Embryonic facial prominence (tissue), 1 donor: ENCODE results near the gene ACAD10.
"Not testable (repeated sequence)": the region's sequence is repeated elsewhere in the genome, so short reads cannot be mapped to it uniquely, and the experiment has no call there.

Source experiments
- DNase-seq: peaks from one replicate; pipeline ENCODE4 v3.0.0-alpha.2; 2016; ENCODE audit errors: extremely low spot score

ACAD10 gene

DNA sequence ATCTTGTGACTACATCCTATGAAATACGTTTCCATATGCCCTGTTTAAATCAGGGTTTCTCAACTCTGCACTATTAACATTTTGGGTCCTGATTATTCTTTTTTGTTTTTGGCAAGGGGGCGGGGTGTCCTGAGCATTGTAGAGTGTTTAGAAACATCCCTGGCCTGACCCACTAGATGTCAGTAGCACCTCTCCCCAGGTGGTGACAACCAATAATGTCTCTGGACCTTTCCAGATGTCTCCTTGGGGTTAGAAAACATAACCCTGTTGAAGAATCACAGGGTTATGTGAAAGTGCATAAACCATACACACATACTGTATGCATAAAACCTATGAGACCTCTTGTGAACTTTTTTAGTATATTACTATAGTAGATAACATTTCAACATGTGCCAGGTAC, 1.4 kb downstream of the ACAD10 start:
- DNase-seq, result no peak

- no peak for DNase-seq
These were observed 2.1 kb downstream of the ACAD10 start for GRCh38 chr12:111687952-111688351.

DNA sequence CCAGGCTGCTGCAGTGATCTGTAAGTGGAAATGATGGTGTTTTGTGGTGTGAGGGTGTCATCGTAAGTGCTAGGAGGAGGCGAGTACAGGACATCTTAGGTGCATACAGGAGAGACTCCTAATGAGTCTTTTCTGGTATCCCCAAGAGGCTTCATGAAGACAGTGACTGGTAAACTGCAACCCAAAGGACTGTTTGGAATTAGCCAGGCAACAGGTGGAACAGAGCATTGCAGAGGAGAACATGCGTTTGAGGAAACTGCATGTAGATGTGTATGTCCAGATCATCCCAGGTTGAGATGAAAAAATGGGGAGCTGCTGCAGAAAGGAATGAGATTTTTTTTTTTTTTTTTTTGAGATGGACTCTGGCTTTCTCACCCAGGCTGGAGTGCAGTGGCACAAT, 5.4 kb downstream of the ACAD10 start:
- DNase-seq, result no peak

DNA sequence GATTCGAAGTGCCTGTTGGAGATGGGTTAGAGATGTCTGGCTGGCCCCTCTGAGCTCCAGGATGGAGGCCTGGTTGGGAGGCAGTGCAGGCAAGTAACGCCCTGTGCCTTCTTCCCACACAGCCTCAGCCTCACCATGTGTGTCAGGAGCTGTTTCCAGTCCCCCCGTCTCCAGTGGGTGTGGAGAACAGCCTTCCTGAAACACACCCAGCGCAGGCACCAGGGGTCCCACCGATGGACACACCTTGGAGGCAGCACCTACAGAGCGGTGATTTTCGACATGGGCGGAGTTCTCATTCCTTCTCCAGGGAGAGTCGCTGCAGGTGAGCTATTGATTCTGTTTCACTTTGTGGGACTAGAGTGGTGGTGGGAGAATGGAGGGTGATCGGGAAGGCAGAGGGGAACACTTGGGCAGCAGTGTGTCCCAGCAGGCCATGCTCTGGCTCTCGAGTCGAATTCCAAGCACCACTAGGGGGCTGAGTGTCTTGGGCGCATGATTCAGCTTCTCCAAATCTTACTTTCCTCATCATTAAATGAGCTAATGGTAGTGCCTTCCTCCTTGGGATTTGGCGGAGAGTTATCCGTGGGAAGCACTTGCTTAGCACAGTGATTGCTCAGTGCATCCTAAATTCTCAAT, 6.8 kb downstream of the ACAD10 start:
- no peak for DNase-seq

DNA sequence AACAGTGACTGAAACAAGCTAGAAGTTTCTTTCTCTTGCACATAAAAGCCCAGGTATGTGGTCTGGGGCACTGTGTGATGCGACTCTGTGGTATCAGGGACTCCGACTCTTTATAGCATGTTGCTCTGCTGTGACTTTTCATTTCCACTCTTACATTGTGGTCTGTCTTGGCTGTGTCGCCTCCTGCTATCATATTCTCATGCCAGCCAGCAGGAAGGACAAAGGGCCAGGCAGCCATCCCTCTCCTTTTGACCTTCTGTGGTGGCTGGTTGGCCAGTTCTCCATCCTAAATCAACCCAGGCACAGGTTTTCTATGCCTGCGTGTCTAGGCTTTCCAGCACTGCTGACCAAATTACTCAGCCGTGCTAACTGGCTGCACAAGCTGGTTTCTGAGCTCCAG, 8.0 kb downstream of the ACAD10 start:
- no peak for DNase-seq

DNA sequence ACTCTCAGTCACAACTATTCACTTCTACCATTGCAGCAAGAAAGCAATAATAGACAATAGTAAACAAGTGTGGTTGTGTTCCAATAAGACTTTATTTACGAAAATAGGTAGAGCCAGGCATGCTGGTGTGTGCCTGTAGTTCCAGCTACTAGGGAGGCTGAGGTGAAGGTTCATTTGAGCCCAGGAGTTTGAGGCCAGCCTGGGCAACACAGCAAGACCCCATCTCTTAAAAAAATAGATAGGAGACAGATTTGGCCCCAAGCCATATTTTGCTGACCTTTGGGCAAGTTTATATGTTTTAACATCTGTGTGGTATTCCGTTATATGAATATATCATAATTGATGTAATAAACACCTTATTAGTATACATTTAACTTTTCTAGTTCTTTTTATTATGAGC, 14.1 kb downstream of the ACAD10 start:
- DNase-seq, result no peak

DNA sequence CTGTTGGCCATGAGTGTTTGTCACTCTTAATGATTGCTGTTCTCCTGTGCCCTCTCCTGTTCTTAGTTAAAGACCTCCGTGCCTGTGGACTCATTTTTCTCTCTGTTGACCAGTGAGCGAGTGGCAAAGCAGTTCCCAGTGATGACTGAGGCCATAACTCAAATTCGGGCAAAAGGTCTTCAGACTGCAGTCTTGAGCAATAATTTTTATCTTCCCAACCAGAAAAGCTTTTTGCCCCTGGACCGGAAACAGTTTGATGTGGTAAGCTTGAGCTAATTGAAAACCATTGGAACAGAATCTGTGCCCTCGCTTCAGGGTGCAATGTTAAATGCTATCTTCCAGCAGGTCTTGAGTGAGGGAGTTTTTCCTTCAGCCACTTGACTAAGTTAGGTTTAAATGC, 19.8 kb downstream of the ACAD10 start:
- DNase-seq, result no peak

GRCh38 chr12:111706145-111706544, 20.3 kb downstream of the ACAD10 start:
- no peak for DNase-seq

GRCh38 chr12:111715279-111715678, 29.4 kb downstream of the ACAD10 start:
- DNase-seq, result no peak

GRCh38 chr12:111719316-111719715, 33.5 kb downstream of the ACAD10 start:
- not testable (repeated sequence) for DNase-seq

- DNase-seq, result no peak
These were observed 34.6 kb downstream of the ACAD10 start for GRCh38 chr12:111720457-111720856.

DNA sequence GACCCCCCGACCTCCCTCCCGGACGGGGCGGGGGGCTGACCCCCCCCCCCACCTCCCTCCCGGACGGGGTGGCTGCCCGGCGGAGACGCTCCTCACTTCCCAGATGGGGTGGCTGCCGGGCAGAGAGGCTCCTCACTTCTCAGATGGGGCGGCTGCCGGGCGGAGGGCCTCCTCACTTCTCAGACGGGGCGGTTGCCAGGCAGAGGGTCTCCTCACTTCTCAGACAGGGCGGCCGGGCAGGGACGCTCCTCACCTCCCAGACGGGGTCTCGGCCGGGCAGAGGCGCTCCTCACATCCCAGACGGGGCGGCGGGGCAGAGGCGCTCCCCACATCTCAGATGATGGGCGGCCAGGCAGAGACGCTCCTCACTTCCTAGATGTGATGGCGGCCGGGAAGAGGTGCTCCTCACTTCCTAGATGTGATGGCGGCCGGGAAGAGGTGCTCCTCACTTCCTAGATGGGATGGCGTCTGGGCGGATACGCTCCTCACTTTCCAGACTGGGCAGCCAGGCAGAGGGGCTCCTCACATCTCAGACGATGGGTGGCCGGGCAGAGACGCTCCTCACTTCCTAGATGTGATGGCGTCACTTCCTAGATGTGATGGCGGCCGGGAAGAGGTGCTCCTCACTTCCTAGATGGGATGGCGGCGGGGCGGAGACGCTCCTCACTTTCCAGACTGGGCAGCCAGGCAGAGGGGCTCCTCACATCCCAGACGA, 38.0 kb downstream of the ACAD10 start:
- not testable (repeated sequence) for DNase-seq

GRCh38 chr12:111728795-111729194, 42.9 kb downstream of the ACAD10 start:
- DNase-seq, result no peak

- no peak for DNase-seq
These were observed 44.6 kb downstream of the ACAD10 start for GRCh38 chr12:111730420-111730819.

DNA sequence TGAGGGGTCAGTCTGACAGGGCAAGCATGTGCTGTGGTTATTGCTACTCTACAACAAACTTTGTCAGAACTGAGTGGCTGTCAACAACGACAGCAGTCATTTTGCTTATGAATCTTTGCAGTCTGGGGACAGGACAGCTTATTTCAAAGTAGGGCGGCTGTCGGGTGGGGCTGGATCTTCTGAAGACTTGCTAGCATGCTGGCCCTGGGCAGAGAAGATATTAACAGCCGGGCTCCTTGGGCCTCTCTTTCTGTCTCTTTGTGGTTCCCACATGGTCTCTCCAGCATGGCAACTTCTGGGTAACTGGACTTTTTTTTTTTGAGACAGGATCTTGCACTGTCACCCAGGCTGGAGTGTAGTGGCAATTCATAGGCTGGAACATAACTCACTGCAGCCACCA, 46.9 kb downstream of the ACAD10 start:
- no peak for DNase-seq

- no peak for DNase-seq
These were observed 47.6 kb downstream of the ACAD10 start for GRCh38 chr12:111733340-111733915.

GRCh38 chr12:111739524-111739923, 53.7 kb downstream of the ACAD10 start:
- DNase-seq, result not testable (repeated sequence)

DNA sequence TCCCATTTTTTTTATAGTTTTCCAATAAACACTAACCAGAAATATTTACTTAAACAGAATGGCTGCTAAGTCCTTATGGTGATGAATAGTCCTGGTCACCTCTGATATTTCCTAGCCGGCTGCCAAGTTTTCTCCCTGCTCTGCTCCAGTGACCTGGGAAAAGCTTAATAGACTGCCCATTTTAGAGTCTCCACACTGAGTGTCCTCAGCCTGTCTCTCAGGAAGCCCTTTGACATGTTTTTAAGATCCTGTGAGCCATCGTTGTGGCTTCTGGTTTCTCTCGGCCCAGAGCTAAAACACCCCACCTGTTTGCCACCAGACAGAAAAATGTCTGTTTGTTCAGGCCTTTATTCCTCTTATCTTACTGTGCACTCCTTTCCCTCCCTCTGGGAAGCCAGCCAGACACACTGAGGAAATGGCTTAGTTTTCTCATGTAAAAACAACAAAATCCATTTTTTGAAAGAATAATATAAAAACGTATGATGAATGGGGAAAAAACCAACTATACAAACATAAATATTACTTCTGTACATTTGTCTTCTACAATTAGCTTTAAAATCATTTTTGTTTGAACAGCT, 55.5 kb downstream of the ACAD10 start:
- DNase-seq, result no peak

DNA sequence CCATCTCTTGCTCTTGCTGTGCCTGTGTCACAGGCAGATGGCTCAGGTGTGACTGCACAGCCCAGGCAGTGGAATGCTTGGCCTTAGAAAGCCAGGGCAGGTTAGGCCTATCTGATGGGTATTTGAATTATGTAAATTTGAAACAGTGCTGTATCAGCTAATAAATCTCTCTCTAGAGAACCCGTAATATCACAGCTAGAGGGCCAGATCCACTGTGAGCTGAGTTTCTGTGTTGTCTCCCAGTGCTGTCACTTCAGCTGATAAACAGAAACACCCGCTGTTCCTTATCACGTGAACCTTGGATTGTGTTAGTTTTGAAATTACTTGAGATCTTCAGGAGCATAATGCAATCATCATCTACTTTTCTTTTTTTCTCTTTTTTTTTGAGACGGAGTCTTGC, 59.4 kb downstream of the ACAD10 start:
- no peak for DNase-seq

DNA sequence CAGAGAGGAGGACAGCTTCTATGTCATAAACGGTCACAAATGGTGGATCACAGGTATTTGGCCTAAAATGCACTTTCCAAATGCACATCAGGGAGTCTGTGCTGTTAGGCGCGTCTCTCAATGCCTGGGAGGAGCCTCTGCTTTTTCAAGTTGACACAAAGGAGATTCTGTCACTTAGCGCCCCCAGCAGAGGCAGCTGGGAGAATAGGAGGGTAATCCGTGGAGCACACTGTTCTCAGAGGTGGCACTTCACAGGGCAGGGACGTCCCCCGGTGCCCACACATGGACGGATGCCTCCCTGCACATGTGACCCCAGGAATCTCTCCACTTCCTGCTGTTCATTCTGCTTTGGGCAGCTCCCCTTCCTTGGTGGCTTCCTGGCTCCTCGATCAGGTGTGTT, 61.5 kb downstream of the ACAD10 start:
- DNase-seq, result no peak

DNA sequence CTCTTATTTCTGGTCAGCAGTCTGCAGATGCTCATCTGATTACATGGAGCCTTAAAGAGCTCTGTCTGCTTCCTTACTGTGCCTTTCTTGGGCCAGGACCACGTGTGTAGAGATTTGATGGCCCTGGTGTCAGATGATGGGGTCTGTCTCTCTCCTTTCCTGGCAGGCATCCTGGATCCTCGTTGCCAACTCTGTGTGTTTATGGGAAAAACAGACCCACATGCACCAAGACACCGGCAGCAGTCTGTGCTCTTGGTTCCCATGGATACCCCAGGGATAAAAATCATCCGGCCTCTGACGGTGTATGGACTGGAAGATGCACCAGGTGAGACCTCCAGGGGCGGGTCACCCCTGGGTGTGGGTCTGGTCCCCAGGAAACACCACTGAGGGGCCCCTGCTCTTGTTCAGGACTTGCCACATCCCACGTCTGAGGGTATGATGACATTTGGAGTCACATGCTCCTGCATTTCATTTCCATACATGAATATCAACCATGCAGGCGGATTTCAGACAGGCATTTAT, 62.4 kb downstream of the ACAD10 start:
- no peak for DNase-seq

GRCh38 chr12:111748867-111749266, 63.0 kb downstream of the ACAD10 start:
- DNase-seq, result no peak

GRCh38 chr12:111749391-111749790, 63.5 kb downstream of the ACAD10 start:
- no peak for DNase-seq
